Thyroid gland (tissue), 4 donors: ENCODE data around the gene NAA35.

Experiments used
- CTCF ChIP-seq, 6 experiments: fragments of 200-600 bp in 3 of 6; fragments of 450-650 bp in 3 of 6; sonication (generic) in 3 of 6; IDR thresholded peaks; one replicate each; pipeline ENCODE4 v1.5.1; 2016 to 2019; ENCODE audit warnings: antibody characterized with exemption in 6 of 6, mild to moderate bottlenecking in 2 of 6, inconsistent platforms in 1 of 6, moderate library complexity in 1 of 6
- POLR2A ChIP-seq, 2 donors: fragments of 450-650 bp; IDR thresholded peaks; one replicate each; pipeline ENCODE4 v1.6.1; 2017; ENCODE audit warnings: antibody characterized with exemption in 2 of 2, mild to moderate bottlenecking in 2 of 2, moderate library complexity in 1 of 2

- TF ChIP-seq CTCF (IDR thresholded peaks at IDR 0.05) (no peak), POLR2A (IDR thresholded peaks at IDR 0.05) (no peak)
These were observed 19.7 kb downstream of the NAA35 start for GRCh38 chr9:85960688-85961093.
